SK-MEL-5 (cell line): Measurements from ENCODE around the gene METTL6. TPM values are rescaled to one million over a fixed set of nuclear protein-coding genes. Genes with fewer than 3 reads are reported as not detected.

Experiments
- small RNA-seq, 2 experiments: library from RNA; depleted of rRNA; stranded (forward); fragments of <200 nt; gene quantifications; one replicate each; pipeline ENCODE3, GENCODE V24; 2014
- total RNA-seq: library from RNA; depleted of rRNA; stranded (reverse); fragments of >200 nt; shearing (Covaris generic); gene quantifications from 2 replicates; pipeline ENCODE4 v1.2.3, GENCODE V29; 2014; rRNA removed

METTL6 gene
- total RNA-seq, 1 experiment from 2014 or later = 29.2 TPM

Small RNAs within 50 kb of the gene (small RNA-seq; reads per million reads assigned to genes)
- gene HMGN2P7 (0 reads per million in 2 experiments), gene RNU6-1024P (0 reads per million in 2 experiments)

Other genes with a start within 250 kb of the METTL6 start
- 36.0 and 45.5 TPM in 2 replicates for gene CAPN7, start 221.3 kb downstream of the METTL6 start, total RNA-seq
- 48.2 and 49.3 TPM in 2 replicates for gene SH3BP5, start 95.0 kb downstream of the METTL6 start, total RNA-seq
- 28.6 and 30.5 TPM in 2 replicates for gene EAF1, start 54 bp upstream of the METTL6 start, total RNA-seq
- gene COLQ, start 94.2 kb upstream of the METTL6 start, total RNA-seq = 0.08 TPM in 1 of 2 replicates, not detected in the other
- 51.9 and 56.5 TPM in 2 replicates for gene HACL1, start 174.0 kb upstream of the METTL6 start, total RNA-seq
- 70.3 and 71.4 TPM in 2 replicates for gene BTD, start 174.2 kb upstream of the METTL6 start, total RNA-seq